IMR-90 (cell line): ENCODE results near the gene PTRH2. TPM values are rescaled to one million over a fixed set of nuclear protein-coding genes. Genes with fewer than 3 reads are reported as not detected.

Source experiments
- ATAC-seq: fragments of 200-7000 bp; cut with Tn5 transposase; 2 replicates; pipeline ENCODE4 v1.9.1; 2020; ENCODE audit warnings: low read depth, mild to moderate bottlenecking, moderate library complexity
- BruUV-seq: library from RNA; stranded (reverse); fragments of 400-500 nt; replicated peaks from 2 replicates; lab custom pipeline; 2021; lab: Mats Ljungman, UMichigan
- CTCF ChIA-PET: fragments of 300-600 bp; formaldehyde crosslinking; extraction: SDS; loops from one replicate; lab custom pipeline; 2021; ENCODE audit warnings: antibody characterized with exemption; lab: Yijun Ruan, JAX
- POLR2A ChIA-PET: fragments of 300-600 bp; sonication (Branson Sonifier 250); formaldehyde crosslinking; loops from one replicate; lab custom pipeline; 2022; ENCODE audit warnings: antibody characterized with exemption; ENCODE audit not compliant: unreplicated experiment; lab: Charles Lee
- DNase-seq: peaks from one replicate; pipeline ENCODE4 v3.0.0; 2013
- H2AFZ ChIP-seq: replicated peaks from 2 replicates; pipeline ENCODE3; 2013; ENCODE audit warnings: low read length, mild to moderate bottlenecking; ENCODE audit not compliant: poor library complexity
- H2AK5ac ChIP-seq: 2 replicates; pipeline ENCODE4 v1.6.1; 2013; ENCODE audit warnings: low read depth, low read length, inconsistent platforms
- H2AK9ac ChIP-seq: replicated peaks from 2 replicates; pipeline ENCODE3; 2013; ENCODE audit warnings: mild to moderate bottlenecking, low read depth, low read length, moderate library complexity; ENCODE audit not compliant: poor library complexity
- H2BK120ac ChIP-seq: 2 replicates; pipeline ENCODE4 v1.6.1; 2013; ENCODE audit warnings: low read depth, low read length, inconsistent platforms
- H2BK15ac ChIP-seq: 3 replicates; pipeline ENCODE4 v1.6.1; 2013; ENCODE audit warnings: low read depth, low read length, inconsistent platforms
- H2BK20ac ChIP-seq: 2 replicates; pipeline ENCODE4 v1.6.1; 2013; ENCODE audit warnings: low read depth, mild to moderate bottlenecking, inconsistent platforms, low read length, moderate library complexity
- H2BK5ac ChIP-seq: 2 replicates; pipeline ENCODE4 v1.6.1; 2013; ENCODE audit warnings: mild to moderate bottlenecking, low read depth, low read length, inconsistent platforms; ENCODE audit not compliant: poor library complexity, severe bottlenecking
- H3K14ac ChIP-seq: replicated peaks from 2 replicates; pipeline ENCODE4 v1.6.1; 2013; ENCODE audit warnings: low read depth, low read length, inconsistent platforms
- H3K18ac ChIP-seq: 2 replicates; pipeline ENCODE4 v1.6.1; 2013; ENCODE audit warnings: low read depth, low read length, control low read depth
- H3K23ac ChIP-seq: 2 replicates; pipeline ENCODE4 v1.6.1; 2013; ENCODE audit warnings: low read depth, low read length, inconsistent platforms
- H3K27ac ChIP-seq: 2 replicates; pipeline ENCODE4 v1.5.1; 2013; ENCODE audit warnings: mild to moderate bottlenecking, control low read depth, low read length; ENCODE audit not compliant: insufficient read depth
- H3K27me3 ChIP-seq: 2 replicates; pipeline ENCODE4 v1.6.1; 2013; ENCODE audit warnings: low read length; ENCODE audit not compliant: control insufficient read depth, insufficient read depth
- H3K36me3 ChIP-seq: 2 replicates; pipeline ENCODE4 v1.6.1; 2013; ENCODE audit warnings: low read length, mixed read lengths; ENCODE audit not compliant: control insufficient read depth, insufficient read depth
- H3K4ac ChIP-seq: 2 replicates; pipeline ENCODE4 v1.6.1; 2013; ENCODE audit warnings: low read depth, low read length, inconsistent platforms
- H3K4me1 ChIP-seq: 2 replicates; pipeline ENCODE4 v1.6.1; 2013; ENCODE audit warnings: low read length, mixed read lengths; ENCODE audit not compliant: control insufficient read depth, insufficient read depth
- H3K4me2 ChIP-seq: 2 replicates; pipeline ENCODE4 v1.6.1; 2013; ENCODE audit warnings: low read depth, mild to moderate bottlenecking, control low read depth, low read length, moderate library complexity
- H3K4me3 ChIP-seq: 2 replicates; pipeline ENCODE4 v1.5.1; 2013; ENCODE audit warnings: low read depth, mild to moderate bottlenecking, control low read depth, low read length, moderate library complexity; ENCODE audit not compliant: insufficient read depth
- H3K56ac ChIP-seq: 2 replicates; pipeline ENCODE4 v1.6.1; 2013; ENCODE audit warnings: low read length, inconsistent platforms; ENCODE audit not compliant: insufficient read depth; ENCODE audit errors: extremely low read depth
- H3K79me1 ChIP-seq, 2 experiments: 2 replicates each; pipeline ENCODE4 v1.6.1; 2013; ENCODE audit warnings: low read length in 2 of 2, inconsistent platforms in 1 of 2, low read depth in 1 of 2
- H3K9ac ChIP-seq: 2 replicates; pipeline ENCODE4 v1.6.1; 2013; ENCODE audit warnings: low read depth, low read length, control low read depth
- H3K9me1 ChIP-seq: 2 replicates; pipeline ENCODE4 v1.6.1; 2013; ENCODE audit warnings: low read length, inconsistent platforms; ENCODE audit not compliant: insufficient read depth
- H3K9me3 ChIP-seq: 2 replicates; pipeline ENCODE4 v1.6.1; 2013; ENCODE audit warnings: low read length; ENCODE audit not compliant: control insufficient read depth, insufficient read depth
- H4K20me1 ChIP-seq: 2 replicates; pipeline ENCODE4 v1.6.1; 2013; ENCODE audit warnings: low read length, inconsistent platforms; ENCODE audit not compliant: insufficient read depth
- H4K5ac ChIP-seq: 2 replicates; pipeline ENCODE4 v1.6.1; 2013; ENCODE audit warnings: mild to moderate bottlenecking, low read depth, low read length, control low read depth
- H4K8ac ChIP-seq, 2 experiments: 2 replicates each; pipeline ENCODE4 v1.6.1; 2013; ENCODE audit warnings: low read depth in 2 of 2, low read length in 2 of 2, control low read depth in 1 of 2, inconsistent platforms in 1 of 2
- H4K91ac ChIP-seq: 2 replicates; pipeline ENCODE4 v1.6.1; 2013; ENCODE audit warnings: low read depth, low read length, inconsistent platforms; ENCODE audit not compliant: insufficient read depth
- ELK1 ChIP-seq: fragments of 150-350 bp; IDR thresholded peaks from 2 replicates; pipeline ENCODE4 v1.6.1; 2016; ENCODE audit warnings: low read depth, mild to moderate bottlenecking, low read length, moderate library complexity, borderline replicate concordance
- MAFK ChIP-seq: IDR thresholded peaks from 2 replicates; pipeline ENCODE4 v1.6.1; 2012; ENCODE audit warnings: low read depth, low read length, improper control_type of control experiment
- MAZ ChIP-seq: IDR thresholded peaks from 2 replicates; pipeline ENCODE4 v1.6.1; 2012; ENCODE audit warnings: low read depth, mild to moderate bottlenecking, low read length, improper control_type of control experiment, moderate library complexity, borderline replicate concordance
- MXI1 ChIP-seq: IDR thresholded peaks from 2 replicates; pipeline ENCODE4 v1.6.1; 2012; ENCODE audit warnings: low read depth, mild to moderate bottlenecking, low read length, moderate library complexity, borderline replicate concordance
- WGBS, 2 experiments: methylation state at CpG; one replicate each; pipeline versions ENCODE4 v1.1.5 to v1.1.7; 2013; ENCODE audit warnings: missing lambda C conversion rate in 2 of 2; ENCODE audit not compliant: insufficient read length in 1 of 2; ENCODE audit errors: extremely low coverage in 2 of 2; 5-methylcytosine and 5-hydroxymethylcytosine counted together
- dilution Hi-C: fragments of 300-500 bp; cut with HindIII; formaldehyde crosslinking; loops from one replicate; pipeline ENCODE4 v1.14.3; 2018; ENCODE audit warnings: low sequenced_read_pairs; ENCODE audit not compliant: unreplicated experiment
- in situ Hi-C: fragments of 300-500 bp; cut with MboI; formaldehyde crosslinking; loops from 3 replicates; pipeline ENCODE4 v1.14.3; 2019; ENCODE audit warnings: low sequenced_read_pairs, inconsistent platforms, mixed read lengths
- intact Hi-C: fragments of 100-400 bp; cut with micrococcal nuclease; formaldehyde crosslinking; loops from 2 replicates; pipeline ENCODE4 v1.10.0; 2022
- polyA plus RNA-seq, 3 experiments: library from polyadenylated mRNA; depleted of rRNA; stranded (reverse); fragments of >200 nt; gene quantifications; 2 replicates each; pipeline ENCODE4 v1.2.3, GENCODE V29; 2012; ENCODE audit warnings: low replicate concordance in 1 of 3
- total RNA-seq: library from RNA; depleted of rRNA; stranded (reverse); fragments of >200 nt; gene quantifications from 2 replicates; pipeline ENCODE4 v1.2.3, GENCODE V29; 2012
- TF ChIP-seq, protein P1 (sequence below): conservative IDR thresholded peaks from 2 replicates; pipeline ENCODE4 v1.5.1; 2012; ENCODE audit warnings: mild to moderate bottlenecking, low read depth, low read length, improper control_type of control experiment

PTRH2 gene
- total and polyA plus RNA-seq, 2 of the 4 experiments (the other 2 are of a cell fraction), result 24.9 to 49.7 TPM

DNA sequence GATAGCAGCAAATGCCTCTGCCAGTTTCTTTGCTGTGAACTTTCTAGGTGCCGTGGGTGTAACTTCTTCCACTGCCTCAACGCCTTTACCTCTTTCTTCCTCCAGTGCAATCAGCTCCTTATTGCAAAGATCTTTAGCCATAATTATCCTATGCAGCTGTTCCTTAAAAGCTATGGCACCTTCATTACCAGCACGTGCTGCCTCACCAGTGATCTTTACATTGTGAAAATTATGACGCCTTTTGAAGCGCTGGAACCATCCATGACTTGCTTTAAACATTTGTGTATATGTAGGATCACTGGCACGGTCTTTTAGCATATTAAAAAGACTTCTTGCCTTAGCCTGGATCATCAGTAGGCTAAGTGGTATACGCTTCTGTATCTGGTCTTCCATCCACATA, 8.0 kb downstream of the PTRH2 start:
- Histone ChIP-seq H3K4ac (no peak overlapping the region), H2BK5ac (no peak overlapping the region), H3K36me3 (peaks cover 34% of the 10 kb centered on the region), H4K91ac (no peak overlapping the region), H3K9me1 (peaks cover 13% of the 10 kb centered on the region; the same call in 1 of the 2 replicates), H2BK120ac (no peak overlapping the region), H3K79me1 (peaks cover 33 to 67% of the 10 kb centered on the region in 2 experiments), H3K4me1 (no peaks in the 10 kb centered on the region), H3K9ac (no peak overlapping the region), H3K9me3 (no peaks in the 10 kb centered on the region), H2BK15ac (no peak overlapping the region), H3K23ac (no peak overlapping the region), H2BK20ac (no peak overlapping the region), H2AFZ (no peak overlapping the region), H3K27ac (no peak overlapping the region), H3K56ac (no peak overlapping the region), H2AK5ac (no peak overlapping the region), H3K27me3 (no peaks in the 10 kb centered on the region), H3K4me3 (no peak overlapping the region), H4K20me1 (peaks cover 76% of the 10 kb centered on the region), H3K18ac (no peak overlapping the region), H2AK9ac (no peak overlapping the region), H3K4me2 (no peak overlapping the region), H4K5ac (no peak overlapping the region), H3K14ac (no peak overlapping the region), H4K8ac (no peak overlapping the region)
- in situ Hi-C loops, result no loop called here
- TF ChIP-seq MAFK (no peak), ELK1 (no peak), MXI1 (no peak), MAZ (no peak)
- TF ChIP-seq, protein P1, sequence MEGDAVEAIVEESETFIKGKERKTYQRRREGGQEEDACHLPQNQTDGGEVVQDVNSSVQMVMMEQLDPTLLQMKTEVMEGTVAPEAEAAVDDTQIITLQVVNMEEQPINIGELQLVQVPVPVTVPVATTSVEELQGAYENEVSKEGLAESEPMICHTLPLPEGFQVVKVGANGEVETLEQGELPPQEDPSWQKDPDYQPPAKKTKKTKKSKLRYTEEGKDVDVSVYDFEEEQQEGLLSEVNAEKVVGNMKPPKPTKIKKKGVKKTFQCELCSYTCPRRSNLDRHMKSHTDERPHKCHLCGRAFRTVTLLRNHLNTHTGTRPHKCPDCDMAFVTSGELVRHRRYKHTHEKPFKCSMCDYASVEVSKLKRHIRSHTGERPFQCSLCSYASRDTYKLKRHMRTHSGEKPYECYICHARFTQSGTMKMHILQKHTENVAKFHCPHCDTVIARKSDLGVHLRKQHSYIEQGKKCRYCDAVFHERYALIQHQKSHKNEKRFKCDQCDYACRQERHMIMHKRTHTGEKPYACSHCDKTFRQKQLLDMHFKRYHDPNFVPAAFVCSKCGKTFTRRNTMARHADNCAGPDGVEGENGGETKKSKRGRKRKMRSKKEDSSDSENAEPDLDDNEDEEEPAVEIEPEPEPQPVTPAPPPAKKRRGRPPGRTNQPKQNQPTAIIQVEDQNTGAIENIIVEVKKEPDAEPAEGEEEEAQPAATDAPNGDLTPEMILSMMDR, result no peak
- DNase-seq (no peak), ATAC-seq (no peak)
- ChIA-PET CTCF (no interaction called here), POLR2A (no interaction called here)
- intact Hi-C loops, result no loop called here
- WGBS, 2 experiments, result no CpG with 5 or more reads among the region's 7 CpGs
- BruUV-seq, result no TSS peak
- dilution Hi-C loops, result no loop called here
